GM21529 (cell line): Measurements from ENCODE around the gene MPP2.
"Not testable (repeated sequence)": the region's sequence is repeated elsewhere in the genome, so short reads cannot be mapped to it uniquely, and the experiment has no call there.

ENCODE experiments used
- ATAC-seq: cut with Tn5 transposase; IDR thresholded peaks from one replicate; pipeline ENCODE4 v1.9.1; 2021; ENCODE audit not compliant: unreplicated experiment

Gene MPP2

GRCh38 chr17:43931062-43931571 is 23.8 kb upstream of the MPP2 start:
- no peak for ATAC-seq

GRCh38 chr17:43928609-43929008 is 21.3 kb upstream of the MPP2 start:
- no peak for ATAC-seq

- ATAC-seq, result not testable (repeated sequence)
These were observed 20.6 kb upstream of the MPP2 start for GRCh38 chr17:43927929-43928328.

- ATAC-seq, result no peak
These were observed 19.9 kb upstream of the MPP2 start for GRCh38 chr17:43927060-43927864.

GRCh38 chr17:43924558-43924957 is 17.2 kb upstream of the MPP2 start:
- no peak for ATAC-seq

GRCh38 chr17:43920500-43921095 is 13.3 kb upstream of the MPP2 start:
- no peak for ATAC-seq

GRCh38 chr17:43918026-43918389 is 10.7 kb upstream of the MPP2 start:
- ATAC-seq, result no peak

GRCh38 chr17:43917348-43918025 is 10.2 kb upstream of the MPP2 start:
- no peak for ATAC-seq

- ATAC-seq, result no peak
These were observed 9.6 kb upstream of the MPP2 start for GRCh38 chr17:43917016-43917347.

GRCh38 chr17:43916385-43916784 is 9.0 kb upstream of the MPP2 start:
- ATAC-seq, result no peak

- ATAC-seq, result no peak
These were observed 8.2 kb upstream of the MPP2 start for GRCh38 chr17:43915559-43915958.

GRCh38 chr17:43914451-43914850 is 7.1 kb upstream of the MPP2 start:
- ATAC-seq, result no peak

- ATAC-seq, result no peak
These were observed 6.2 kb upstream of the MPP2 start for GRCh38 chr17:43913584-43913983.

GRCh38 chr17:43912635-43913304 is 5.4 kb upstream of the MPP2 start:
- no peak for ATAC-seq

GRCh38 chr17:43911904-43912303 is 4.6 kb upstream of the MPP2 start:
- ATAC-seq, result no peak

GRCh38 chr17:43909537-43910231 is 2.3 kb upstream of the MPP2 start:
- ATAC-seq, result no peak

- ATAC-seq, result no peak
These were observed 824 bp upstream of the MPP2 start for GRCh38 chr17:43907998-43908721.

GRCh38 chr17:43906951-43907424 is 348 bp downstream of the MPP2 start:
- ATAC-seq, result no peak

- no peak for ATAC-seq
These were observed 1.1 kb downstream of the MPP2 start for GRCh38 chr17:43905985-43906852.
